Activated CD4-positive, alpha-beta T cell treated with anti-CD3 and anti-CD28 coated beads for 4 hours (primary cell): ENCODE measurements around the gene PLCL2.
"Not testable (repeated sequence)": the region's sequence is repeated elsewhere in the genome, so short reads cannot be mapped to it uniquely, and the experiment has no call there.

Experiments
- DNase-seq, 2 donors: peaks; one replicate each; pipeline ENCODE4 v3.0.0-alpha.2; 2020

The PLCL2 gene

DNA sequence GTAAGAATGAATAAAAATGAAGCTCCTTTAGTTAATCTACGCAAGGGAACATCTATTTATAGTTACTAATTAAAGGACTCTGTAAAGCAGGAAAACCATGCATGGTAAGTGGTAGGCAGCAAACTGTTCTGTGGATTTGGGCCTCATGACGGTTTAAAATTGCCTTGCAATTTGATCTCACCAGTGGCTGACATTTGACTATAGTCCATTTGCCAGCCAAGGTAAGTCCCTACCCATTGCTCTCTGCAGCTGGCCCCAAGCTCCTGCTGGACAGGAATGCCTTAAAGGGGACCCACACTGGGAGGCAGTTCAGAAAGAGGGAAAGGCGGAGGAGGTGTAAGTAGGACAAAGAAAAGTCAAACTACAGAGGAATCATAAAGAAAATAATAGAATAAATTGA lies 203.3 kb downstream of the PLCL2 start:
- DNase-seq: no peak

DNA sequence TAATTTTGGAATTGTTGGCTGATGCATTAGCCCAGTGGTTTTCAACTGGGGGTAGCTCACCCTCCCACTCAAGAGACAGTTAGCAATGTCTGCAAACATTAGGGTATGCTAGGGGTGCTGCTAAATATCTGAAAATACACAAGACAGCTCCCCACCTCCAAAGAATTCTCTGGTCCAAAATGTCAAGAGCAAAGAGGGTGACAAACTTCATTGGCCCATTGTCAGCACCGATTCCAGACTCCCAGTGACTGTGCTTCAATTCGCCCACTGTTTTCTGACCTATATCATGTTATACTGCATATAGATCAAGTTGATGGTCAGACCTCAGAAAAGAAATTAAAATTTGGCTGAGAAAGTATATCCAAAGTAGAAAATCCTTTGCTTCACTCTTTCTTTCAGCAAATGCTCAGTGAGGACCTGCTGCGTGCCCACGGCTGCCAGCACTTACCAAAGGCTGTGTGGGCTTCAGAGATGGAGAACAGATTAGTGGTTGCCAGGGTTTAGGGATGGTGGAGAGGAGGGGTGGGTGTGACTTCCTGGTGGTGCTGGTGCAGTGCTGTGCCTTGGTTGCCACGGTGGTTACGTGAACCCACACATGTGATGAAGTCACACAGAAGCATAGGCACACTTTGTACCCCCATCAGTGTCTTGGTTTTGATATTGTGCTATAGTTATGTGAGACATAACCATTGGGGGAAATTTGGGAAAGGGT lies 204.0 kb downstream of the PLCL2 start:
- DNase-seq: peak; percentile 6 to 24

DNA sequence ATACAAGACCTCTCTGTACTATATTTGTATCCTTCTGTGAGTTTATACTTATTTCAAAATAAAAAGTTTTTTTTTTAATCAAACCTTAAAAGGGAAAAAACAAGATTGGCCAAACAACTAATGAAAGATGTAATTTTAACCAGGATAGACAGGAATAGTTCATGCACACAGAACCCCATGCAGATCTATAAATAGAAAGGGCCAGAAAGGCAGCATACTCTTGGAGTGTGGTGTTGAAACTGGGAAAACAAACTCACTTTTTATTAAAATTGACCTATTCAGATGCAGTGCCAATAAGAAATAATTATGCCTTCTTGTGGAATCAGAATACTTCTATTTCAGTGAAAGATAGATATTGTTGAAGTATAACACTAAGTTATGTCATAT lies 204.6 kb downstream of the PLCL2 start:
- no peak for DNase-seq

DNA sequence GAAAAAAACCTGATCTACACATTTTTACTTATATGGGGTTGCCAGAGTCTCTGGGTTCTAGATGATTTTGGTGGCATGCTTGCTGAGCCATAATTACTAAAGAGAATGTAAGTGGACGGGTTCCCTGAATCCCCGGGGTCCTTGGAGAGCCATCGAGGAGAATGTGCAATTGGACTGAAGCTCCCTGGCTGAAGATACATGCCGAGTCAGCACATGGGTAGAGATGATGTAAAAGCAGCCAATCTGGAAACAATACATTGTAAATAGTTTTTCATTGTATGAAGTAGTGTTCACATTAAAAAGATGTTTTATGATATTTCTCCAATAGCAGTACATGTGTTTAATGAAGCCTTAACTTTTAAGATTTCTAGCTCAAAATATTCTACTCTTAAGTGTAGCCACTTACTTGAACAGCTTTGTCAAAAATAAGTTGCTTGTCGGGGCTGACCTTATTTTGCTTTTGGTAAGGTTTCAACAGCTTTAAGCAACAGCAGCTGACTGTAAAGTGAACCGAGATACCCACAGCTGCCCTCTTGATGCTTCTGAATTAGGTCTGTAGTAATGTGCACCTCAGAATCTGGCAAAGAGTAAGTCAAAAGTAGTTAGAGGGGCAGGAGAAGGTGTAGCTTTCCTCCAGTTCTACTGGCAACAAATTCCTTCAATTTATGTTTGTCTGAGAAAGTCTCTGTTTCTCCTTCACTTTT lies 205.7 kb downstream of the PLCL2 start:
- DNase-seq: no peak

DNA sequence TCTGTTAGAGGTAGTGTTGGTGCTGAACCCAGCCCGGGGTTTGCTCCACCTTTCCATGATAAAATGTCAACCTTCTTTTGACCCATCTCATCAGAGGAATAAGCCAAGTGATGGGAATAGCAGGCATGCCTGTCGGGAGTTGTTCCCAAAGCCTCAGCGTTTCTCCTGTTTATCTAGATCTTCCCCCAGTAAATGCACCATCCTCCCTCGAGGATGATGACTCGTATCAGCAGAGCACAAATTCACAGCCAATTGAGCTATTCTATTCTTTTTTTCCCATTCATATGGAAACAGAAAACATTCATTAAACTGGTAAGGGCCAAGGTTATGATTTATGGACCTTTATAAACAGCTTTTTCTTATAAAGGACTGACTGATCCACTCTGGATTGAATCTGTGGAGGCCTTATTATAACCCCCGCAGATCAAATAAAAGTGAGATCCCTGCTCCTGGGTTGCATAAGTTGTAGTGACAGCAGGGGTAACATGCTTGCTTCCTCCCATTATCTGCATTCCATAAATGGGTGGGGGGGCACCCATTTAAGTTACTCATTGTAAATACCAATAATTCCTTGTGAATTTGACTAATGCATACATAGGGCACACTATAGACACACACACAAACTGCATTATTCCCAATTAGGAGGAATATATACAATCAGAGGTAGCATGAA lies 207.3 kb downstream of the PLCL2 start:
- DNase-seq: no peak

DNA sequence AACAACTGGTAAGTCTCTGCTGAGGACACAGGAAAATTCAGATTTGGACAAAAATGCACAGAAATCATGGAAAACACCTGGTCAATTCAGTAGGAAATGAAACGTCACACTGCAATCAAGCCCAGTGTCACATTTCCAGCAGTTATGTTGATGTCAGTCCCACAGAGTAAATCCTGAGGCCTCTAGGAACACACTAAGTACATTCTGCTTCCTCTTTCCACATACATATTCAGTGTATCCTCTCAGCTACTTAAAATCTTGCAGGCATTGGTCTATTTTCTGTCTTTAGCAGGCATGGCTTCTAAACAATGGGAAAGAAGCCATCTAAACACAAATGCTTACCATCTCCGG lies 207.8 kb downstream of the PLCL2 start:
- no peak for DNase-seq

DNA sequence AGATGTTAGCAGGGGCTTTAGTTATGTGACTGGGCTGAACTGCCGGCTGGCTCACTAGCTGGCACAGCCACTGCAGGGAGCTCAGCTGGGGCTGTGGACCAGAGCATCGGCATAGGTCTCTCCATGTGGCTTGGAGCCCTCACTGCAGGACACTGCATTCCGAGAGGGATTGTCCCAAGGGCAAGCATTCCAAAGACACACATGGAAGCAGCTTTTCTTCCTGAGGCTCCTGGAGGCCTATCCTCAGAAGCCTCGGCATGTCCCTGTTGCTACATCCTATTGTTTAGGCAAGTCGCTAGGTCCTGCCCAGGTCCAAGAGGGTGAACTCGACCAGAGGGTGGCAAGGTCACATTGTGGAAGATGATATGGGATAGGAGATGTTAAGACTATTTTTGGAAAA lies 209.8 kb downstream of the PLCL2 start:
- DNase-seq: no peak

DNA sequence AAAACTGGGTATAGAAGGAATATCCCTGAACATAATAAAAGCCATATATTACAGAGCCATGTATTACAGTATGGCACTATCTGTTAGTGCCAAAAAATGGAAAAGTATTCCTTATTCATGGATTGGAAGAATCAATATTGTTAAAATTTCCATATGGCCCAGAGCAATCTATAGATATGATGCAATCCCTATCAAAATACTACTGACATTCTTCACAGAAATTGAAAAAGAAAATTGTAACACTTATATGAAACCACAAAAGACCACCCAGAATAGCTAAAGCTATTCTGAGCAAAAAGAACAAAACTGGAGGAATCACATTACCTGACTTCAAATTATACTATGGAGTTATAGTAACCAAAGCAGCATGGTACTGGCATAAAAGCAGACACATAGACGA lies 218.8 kb downstream of the PLCL2 start:
- DNase-seq: no peak

DNA sequence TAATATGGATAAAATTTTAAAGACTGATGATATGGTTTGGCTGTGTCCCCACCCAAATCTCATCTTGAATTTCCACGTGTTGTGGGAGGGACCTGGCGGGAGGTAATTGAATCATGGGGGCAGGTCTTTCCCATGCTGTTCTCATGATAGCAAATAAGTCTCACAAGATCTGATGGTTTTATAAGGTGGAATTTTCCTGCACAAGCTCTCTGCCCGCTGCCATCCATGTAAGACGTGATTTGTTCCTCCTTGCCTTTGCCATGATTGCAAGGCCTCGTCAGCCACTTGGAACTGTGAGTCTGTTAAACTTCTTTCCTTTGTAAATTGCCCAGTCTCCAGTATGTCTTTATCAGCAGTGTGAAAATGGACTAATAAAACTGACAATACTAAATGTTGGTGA lies 222.0 kb downstream of the PLCL2 start:
- DNase-seq: not testable (repeated sequence)

DNA sequence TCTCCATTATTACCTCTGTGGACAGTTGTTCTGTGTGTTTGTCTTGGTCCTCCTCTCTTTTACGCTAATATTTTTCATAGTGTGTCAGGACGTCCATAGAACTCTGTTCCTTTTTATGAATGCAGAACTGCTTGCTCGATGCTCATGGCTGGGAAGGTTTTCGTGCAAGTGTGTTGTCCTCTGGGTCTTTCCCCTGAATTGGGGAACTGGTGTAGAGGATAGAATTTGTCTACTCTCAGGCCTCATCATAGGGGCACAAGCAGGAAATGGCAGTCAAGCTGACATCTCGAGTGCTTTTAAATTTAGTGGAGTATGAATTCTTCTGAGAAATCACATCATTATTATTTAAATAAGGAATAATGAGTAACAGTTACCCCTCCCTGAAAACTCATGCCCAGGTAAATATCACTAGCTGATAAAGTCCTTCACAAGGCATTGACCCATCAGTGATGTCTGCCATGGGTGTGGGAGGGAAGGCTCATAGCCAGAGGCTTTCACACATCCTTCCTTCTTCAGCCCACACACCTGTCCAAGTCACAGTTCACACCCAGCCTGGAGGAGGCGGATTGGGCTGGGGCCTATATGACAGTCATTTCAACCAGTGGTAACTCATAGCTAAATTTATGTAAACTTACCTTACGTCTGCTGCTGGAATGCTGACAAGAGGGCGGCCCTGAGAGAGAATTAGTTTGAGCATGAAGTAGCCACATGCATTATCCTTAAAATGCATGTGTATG lies 226.1 kb downstream of the PLCL2 start:
- DNase-seq: no peak

DNA sequence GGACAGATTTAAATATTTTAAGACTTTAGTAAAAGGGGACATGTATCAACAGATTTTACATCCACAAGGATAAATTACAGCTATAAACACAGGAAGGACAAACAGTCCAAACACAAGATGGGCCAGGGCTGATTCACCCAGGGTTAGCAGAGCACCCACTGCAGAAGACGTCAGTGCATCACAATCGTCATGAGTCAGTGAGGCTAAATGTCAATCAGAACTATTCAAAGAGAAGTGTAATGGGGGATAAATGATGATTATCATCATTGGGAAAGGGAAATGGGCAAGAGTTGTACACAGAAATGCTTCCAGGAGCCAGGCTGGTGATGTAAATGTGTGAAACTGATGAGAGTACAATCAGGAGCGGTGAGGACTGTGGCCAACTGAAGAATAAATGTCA lies 226.8 kb downstream of the PLCL2 start:
- DNase-seq: no peak

DNA sequence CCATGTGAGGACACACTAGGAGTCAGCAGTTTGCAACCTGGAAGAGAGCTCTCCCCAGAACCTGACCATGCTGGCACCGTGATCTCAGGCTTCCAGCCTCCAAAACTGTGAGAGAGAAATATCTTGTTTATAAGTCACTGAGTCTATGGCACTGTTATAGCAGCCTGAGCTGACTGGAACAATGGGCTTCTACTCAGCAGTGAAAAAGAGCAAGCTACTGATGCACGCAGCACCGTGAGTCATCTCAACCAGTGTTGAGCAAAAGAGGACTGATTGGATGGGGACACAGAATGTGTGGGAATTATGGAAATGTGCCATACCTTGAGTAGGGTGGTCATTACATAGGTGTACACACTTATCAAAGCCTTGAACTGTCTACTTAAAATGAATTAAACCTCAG lies 230.4 kb downstream of the PLCL2 start:
- DNase-seq: no peak

DNA sequence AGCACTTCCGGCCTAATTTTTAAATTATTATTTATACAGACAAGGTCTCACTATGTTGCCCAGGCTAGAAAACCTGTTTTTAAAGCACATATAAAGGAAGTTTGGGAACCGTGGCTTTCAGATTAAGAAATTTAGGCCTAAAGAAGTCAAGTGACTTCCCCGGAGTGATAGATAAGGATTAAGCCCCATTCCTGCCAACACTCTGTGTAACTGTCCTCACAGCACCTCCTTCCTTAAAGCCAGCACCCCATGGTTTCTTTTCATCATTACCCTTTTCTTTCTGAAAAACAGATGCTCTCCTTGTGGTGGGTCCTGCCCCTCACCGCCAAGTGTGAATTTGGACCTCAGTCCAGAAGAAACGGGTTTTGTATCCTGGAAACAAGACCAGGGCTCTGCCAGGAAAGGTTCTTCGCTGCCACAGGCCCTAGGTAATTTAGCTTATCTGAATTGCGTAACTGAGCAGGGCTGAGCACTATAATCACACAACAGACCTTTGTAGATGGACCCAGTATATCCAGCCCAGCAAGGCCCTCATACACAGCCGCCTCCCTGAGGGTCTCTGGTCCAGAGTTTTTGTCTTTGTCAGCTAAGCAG lies 231.3 kb downstream of the PLCL2 start:
- no peak for DNase-seq

DNA sequence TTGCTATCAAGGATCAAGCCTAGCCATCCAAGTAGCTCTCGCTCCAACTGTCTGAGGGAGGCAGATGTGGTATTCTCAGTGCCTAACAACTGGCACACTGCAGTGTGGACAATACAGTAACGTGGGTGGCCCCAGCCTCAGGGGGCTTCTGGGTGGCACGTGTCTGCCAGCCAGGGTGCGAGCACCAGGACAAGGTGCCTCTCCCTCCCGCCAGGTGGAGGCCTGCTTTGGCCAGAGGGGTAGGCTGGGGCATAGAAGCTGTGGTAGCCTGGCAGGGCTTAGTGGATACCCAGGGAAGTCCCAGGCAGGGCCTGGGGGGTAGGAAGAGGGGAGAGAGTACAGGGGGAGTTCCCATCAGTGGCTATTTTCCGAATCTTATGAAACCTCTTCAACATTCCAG lies 234.0 kb downstream of the PLCL2 start:
- DNase-seq: no peak

DNA sequence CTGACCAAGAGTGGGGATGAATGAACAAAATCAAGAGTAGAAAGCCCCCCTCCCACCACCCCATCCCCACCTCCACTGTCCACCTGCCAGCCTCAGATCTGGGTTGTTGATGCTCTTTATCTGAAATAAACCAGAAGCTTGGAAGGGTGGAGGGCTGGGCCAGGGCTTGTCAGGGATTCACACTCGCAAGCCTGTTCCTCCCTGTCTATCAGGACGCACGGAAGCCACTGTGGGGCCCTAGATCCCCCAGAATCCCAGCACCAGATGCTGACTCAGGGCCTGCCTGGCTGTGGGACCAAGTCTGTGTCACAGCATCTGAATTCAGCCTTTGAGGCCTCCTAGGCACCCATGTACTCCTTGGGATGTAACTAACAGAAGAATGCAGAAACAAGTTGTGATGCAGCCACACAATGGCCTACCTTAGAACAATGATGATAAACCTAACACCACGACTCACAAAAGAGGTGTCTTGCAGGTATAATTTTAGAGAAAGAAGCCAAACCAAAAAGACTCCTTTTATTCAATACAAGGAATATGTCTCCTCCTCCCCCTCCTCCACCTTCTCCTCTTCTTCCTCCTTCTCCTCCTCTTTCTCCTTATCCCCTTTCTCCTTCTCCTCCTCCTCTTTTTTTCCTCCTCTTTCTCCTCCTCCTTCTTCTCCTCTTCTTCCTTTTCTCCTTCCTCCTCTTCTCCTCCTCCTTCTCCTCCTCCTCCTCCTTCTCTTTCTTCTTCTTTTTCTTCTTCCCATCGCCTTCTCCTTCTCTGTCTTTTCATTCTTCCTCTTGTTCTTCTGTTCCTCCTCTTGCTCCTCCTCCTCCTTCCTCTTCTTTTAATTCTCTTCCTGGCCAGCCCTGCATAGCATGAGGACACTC lies 234.7 kb downstream of the PLCL2 start:
- no peak for DNase-seq

DNA sequence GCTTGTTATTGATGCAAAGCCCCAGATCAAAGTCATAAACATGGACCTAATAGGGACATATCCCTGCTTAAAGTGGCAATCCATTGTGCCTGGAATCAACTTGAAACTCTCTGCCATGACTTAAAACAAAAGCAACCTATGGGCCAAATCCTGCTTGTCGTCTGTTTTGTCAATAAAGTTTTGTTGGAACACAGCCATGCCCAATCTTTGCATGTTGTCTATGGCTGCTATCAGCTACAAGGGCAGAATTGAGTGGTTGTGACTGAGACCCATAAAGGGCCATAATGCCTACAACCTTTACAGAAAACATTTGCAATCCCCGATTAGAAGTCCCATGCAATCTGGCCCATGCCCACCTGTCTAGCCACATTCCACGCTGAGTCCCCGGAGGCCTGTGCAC lies 235.4 kb downstream of the PLCL2 start:
- no peak for DNase-seq

DNA sequence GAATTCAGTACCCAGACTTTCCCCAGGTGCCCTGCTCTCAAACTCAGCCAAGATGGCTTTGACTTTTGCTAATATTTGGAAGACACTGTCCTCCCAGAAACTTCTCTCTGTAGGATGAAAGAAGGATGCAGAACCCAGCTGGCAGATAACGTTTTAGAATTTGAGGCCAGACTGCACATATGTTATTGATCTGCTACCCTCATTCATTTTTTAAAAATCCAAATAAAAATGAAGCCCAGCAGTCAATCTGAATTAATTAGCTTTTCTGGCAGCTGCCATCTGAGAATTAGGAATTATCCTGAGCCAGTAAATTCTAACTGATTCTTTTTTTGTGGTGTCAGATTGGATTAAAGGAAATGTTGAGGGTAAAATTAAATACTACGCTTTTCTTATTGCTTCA lies 236.6 kb downstream of the PLCL2 start:
- no peak for DNase-seq

DNA sequence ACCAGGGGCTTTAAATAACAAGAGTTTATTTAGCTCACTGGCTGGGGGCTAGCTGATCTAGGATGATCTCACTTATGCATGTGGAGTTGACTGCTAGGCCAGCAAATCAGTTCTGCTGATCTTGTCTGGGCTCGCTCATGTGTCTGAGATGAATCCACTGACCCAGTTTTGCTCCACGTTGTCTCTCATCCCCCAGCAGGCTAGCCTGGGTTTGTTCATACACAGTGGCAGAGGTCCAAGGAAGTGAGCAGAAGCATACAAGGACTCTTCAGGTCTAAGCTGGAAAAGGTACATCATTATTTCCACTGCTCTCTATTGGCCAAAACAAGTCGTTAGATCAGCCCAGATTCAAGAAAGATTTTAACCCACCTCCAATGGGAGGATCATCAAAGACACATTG lies 238.0 kb downstream of the PLCL2 start:
- no peak for DNase-seq

DNA sequence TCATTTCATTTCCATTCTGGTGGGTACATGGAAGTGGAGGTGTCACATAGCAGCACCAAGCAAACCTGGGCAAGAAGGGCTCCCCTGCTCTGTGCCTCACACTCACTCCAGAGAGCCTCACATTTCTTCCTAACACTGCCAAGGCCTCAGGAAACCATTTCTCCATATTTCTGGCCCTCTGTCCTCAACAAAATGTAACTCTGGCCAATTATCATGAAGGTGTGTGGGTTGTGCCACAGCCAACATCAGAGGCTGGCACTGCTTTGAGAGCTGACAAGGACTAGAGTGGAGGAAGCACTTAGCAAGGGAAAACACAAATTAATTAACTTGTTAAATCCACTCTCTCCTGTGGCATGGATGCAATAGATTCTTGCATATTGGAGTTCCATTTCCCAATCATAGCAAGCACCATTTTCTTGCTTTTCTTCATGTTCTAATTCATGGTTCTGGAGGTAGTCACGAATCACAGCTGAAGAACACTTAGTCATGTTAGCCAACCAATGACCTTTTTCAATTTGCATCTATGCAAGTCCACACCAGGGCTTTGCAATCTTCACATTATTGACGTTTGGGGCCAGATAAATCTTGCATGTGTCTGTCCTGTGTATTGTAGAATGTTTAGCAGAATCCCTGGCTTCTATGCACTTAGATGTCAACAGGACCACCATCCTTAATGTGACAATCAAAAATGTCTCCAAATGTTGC lies 241.1 kb downstream of the PLCL2 start:
- DNase-seq: no peak

DNA sequence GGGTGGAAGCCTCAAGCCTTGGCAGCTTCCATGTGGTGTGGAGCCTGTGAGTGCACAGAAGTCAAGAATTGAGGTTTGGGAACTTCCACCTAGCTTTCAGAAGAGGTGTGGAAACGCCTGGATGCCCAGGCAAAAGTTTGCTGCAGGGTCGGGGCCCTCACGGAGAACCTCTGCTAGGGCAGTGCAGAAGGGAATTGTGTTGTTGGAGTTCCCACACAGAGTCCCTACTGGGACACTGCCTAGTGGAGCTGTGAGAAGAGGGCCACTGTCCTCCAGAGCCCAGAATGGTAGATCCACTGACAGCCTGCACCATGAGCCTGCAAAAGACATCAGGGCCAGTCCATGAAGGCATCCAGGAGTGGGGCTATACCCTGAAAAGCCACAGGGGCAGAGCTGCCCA lies 243.9 kb downstream of the PLCL2 start:
- not testable (repeated sequence) for DNase-seq

DNA sequence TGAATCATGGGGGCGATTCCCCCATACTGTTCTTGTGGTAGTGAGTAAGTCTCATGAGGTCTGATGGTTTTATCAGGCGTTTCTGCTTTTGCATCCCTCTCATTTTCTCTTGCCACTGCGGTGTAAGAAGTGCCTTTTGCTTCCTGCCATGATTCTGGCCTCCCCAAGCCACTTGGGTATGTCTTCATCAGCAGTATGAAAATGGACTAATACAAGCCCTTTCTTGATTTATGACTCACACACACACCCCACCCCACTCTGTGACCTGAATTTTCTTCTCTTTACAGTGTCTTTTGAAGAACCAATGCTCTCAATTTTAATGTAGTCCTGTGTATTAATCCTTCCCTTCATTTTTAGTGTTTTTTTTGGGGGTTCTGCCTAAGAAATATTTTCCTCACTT lies 244.8 kb downstream of the PLCL2 start:
- DNase-seq: no peak

DNA sequence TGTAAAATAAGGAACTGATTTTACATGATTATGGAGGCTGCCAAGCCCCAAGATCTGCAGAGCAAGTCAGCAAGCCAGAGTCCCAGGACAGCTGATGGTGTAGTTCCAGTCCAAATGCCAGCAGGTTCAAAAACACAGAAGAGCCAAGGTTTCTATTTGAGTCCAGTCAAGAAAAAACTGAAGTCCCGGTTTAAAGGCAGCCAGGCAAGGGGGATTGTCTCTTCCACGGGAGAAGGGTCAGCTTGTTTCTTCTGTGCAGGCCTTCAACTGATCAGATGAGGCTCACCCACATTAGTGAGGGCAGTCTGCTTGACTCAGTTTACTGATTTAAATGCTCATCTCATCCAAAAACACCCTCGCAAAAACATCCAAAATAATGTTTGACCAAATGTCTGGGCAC lies 246.2 kb downstream of the PLCL2 start:
- DNase-seq: no peak
